Activated naive CD4-positive, alpha-beta T cell treated with anti-CD3 and anti-CD28 coated beads for 36 hours (primary cell): ENCODE results near the gene TTLL5. TPM values are rescaled to one million over a fixed set of nuclear protein-coding genes. Genes with fewer than 3 reads are reported as not detected.

Source experiments
- CTCF ChIA-PET: fragments of 350-600 bp; sonication (Branson Sonifier 250); formaldehyde crosslinking; loops from one replicate; lab custom pipeline; 2021; ENCODE audit warnings: antibody characterized with exemption; lab: Charles Lee
- DNase-seq: peaks from one replicate; pipeline ENCODE4 v3.0.0-alpha.2; 2020
- H3K27ac Mint-ChIP-seq: one replicate; pipeline ENCODE4 v1.8.0; 2021; ENCODE audit warnings: mild to moderate bottlenecking, mixed read lengths
- H3K27me3 Mint-ChIP-seq: one replicate; pipeline ENCODE4 v1.8.0; 2021; ENCODE audit warnings: low read depth, mixed read lengths
- H3K36me3 Mint-ChIP-seq: one replicate; pipeline ENCODE4 v1.8.0; 2021; ENCODE audit warnings: low read depth, mixed read lengths
- H3K4me1 Mint-ChIP-seq: one replicate; pipeline ENCODE4 v1.8.0; 2021; ENCODE audit warnings: low read depth, mixed read lengths
- H3K4me3 Mint-ChIP-seq: one replicate; pipeline ENCODE4 v1.8.0; 2021; ENCODE audit warnings: mild to moderate bottlenecking, moderate library complexity, mixed read lengths
- H3K9me3 Mint-ChIP-seq: one replicate; pipeline ENCODE4 v1.8.0; 2021; ENCODE audit warnings: mixed read lengths
- intact Hi-C: fragments of 100-400 bp; cut with micrococcal nuclease; formaldehyde crosslinking; loops from one replicate; pipeline ENCODE4 v1.15.1; 2023
- total RNA-seq, 2 experiments: library from RNA; stranded (reverse); gene quantifications; one replicate each; pipeline ENCODE4 v1.2.3, GENCODE V29; 2021

Gene TTLL5, protein sequence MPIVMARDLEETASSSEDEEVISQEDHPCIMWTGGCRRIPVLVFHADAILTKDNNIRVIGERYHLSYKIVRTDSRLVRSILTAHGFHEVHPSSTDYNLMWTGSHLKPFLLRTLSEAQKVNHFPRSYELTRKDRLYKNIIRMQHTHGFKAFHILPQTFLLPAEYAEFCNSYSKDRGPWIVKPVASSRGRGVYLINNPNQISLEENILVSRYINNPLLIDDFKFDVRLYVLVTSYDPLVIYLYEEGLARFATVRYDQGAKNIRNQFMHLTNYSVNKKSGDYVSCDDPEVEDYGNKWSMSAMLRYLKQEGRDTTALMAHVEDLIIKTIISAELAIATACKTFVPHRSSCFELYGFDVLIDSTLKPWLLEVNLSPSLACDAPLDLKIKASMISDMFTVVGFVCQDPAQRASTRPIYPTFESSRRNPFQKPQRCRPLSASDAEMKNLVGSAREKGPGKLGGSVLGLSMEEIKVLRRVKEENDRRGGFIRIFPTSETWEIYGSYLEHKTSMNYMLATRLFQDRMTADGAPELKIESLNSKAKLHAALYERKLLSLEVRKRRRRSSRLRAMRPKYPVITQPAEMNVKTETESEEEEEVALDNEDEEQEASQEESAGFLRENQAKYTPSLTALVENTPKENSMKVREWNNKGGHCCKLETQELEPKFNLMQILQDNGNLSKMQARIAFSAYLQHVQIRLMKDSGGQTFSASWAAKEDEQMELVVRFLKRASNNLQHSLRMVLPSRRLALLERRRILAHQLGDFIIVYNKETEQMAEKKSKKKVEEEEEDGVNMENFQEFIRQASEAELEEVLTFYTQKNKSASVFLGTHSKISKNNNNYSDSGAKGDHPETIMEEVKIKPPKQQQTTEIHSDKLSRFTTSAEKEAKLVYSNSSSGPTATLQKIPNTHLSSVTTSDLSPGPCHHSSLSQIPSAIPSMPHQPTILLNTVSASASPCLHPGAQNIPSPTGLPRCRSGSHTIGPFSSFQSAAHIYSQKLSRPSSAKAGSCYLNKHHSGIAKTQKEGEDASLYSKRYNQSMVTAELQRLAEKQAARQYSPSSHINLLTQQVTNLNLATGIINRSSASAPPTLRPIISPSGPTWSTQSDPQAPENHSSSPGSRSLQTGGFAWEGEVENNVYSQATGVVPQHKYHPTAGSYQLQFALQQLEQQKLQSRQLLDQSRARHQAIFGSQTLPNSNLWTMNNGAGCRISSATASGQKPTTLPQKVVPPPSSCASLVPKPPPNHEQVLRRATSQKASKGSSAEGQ (N-terminal part only)
- total RNA-seq = 10 to 100 TPM; 23.8 to 25.1 TPM

DNA sequence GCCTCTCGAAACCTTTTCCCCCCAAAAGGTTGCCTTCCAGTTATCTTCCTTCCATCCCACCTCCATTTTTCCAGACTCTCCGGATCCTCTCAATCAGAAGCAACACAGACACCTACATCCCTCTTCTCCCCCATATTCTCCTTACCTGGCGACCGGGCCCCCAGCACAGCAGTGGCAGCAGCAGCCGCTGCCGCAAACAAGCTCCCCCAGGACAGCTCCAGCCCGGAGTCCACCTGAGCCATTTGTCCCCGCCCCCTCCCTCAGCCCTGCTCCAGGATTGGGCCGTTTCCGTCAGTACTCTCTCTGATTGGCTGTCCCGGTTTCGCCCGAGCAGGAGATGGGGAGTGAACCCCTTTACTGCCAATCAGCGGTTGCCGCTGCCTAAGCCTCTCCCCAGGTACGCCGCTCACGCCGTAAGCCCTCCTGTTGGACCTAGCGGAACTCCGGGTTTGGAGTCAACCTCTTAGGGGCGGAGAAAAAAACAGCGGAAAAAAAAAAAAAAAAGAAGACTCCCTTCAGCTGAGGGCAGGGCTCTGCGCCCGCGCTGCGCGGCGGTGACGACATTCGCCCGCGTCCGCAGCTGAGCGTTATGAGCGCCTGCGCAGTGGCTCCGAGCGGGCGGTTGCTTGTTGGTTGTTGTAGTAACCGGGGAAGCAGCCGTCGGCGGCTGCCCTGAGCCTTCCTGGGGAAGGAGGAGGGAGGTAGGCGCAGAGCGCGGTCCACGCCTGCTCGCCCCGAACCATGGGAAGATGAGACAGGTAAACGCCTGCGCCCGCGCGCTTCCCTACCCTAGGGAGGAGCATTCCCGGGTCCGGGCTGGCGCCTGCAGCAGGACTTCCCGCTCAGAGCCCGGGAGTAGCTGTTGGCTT, at the start of gene TTLL5, which contains the start of gene ERG28:
Gene TTLL5 (plus strand): TSS at position 617 of the 869 bp plus-strand sequence. CDS start 1,904 bp downstream, outside the sequence.
Gene ERG28 (minus strand): TSS at position 247 of the 869 bp plus-strand sequence. CDS start 3,374 bp downstream, outside the sequence.
- H3K4me1 Mint-ChIP-seq = peaks cover 18% of the 10 kb centered on the region
- H3K4me3 Mint-ChIP-seq = peak within 1 kb of the TSS; percentile 100
- CTCF ChIA-PET = interaction anchor here (0.8 to 13.1 kb wide), 5 partner anchors 48 to 354 kb away, joined by 3 to 255 read pairs (median 4); partner anchors contain the start of genes BATF and FLVCR2
- H3K27ac Mint-ChIP-seq = peak within 1 kb of the TSS; percentile 98
- intact Hi-C loops = loop anchor here (1.0 to 5.0 kb wide), 10 partner anchors 119 to 659 kb away; partner anchors contain the start of genes BATF, EIF2B2, GPATCH2L and NEK9
- peak; percentile 98 for DNase-seq
- H3K9me3 Mint-ChIP-seq = no peaks in the 10 kb centered on the region
- no peaks in the 10 kb centered on the region for H3K27me3 Mint-ChIP-seq
- H3K36me3 Mint-ChIP-seq = peaks cover 8% of the 10 kb centered on the region

GRCh38 chr14:75612157-75612556, 48.9 kb upstream of the TTLL5 start:
- no peaks in the 10 kb centered on the region for H3K27me3 Mint-ChIP-seq
- intact Hi-C loops = no loop called here
- no peak overlapping the region for H3K27ac Mint-ChIP-seq
- no peaks in the 10 kb centered on the region for H3K4me1 Mint-ChIP-seq
- peaks cover 5% of the 10 kb centered on the region for H3K36me3 Mint-ChIP-seq
- H3K4me3 Mint-ChIP-seq = no peak overlapping the region
- CTCF ChIA-PET = interaction anchor here (0.9 to 1.0 kb wide), 2 partner anchors 11 to 42 kb away, joined by 3 to 4 read pairs; no protein-coding TSS in a partner anchor
- H3K9me3 Mint-ChIP-seq = peaks cover 10% of the 10 kb centered on the region
- no peak for DNase-seq

DNA sequence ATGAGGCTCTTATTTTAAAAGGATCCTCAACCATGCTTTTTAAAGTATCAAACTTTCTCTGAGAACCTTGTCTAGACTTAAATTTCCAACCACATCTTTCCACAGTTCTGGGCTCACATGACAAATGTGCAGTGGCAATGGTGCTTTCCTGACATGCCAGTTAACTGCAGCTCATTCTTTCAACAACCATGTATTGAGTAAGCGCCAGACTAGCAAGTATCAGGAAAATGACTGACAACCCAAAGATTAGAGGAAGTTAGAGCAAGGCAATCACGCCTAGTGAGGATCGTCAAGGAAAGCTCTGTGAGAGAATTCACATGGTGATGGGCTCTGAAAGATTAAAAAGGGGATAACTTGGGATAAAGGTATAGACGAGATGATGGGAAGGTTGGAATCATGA, 46.9 kb upstream of the TTLL5 start:
- Mint-ChIP-seq H3K27ac (no peak overlapping the region), H3K27me3 (no peaks in the 10 kb centered on the region), H3K36me3 (no peaks in the 10 kb centered on the region), H3K4me1 (no peaks in the 10 kb centered on the region), H3K4me3 (no peak overlapping the region), H3K9me3 (peaks cover 5% of the 10 kb centered on the region)
- no peak for DNase-seq
- intact Hi-C loops = no loop called here
- CTCF ChIA-PET = no interaction called here

GRCh38 chr14:75615200-75615599, 45.8 kb upstream of the TTLL5 start:
- H3K36me3 Mint-ChIP-seq = no peaks in the 10 kb centered on the region
- H3K4me1 Mint-ChIP-seq = no peaks in the 10 kb centered on the region
- intact Hi-C loops = no loop called here
- no peak overlapping the region for H3K4me3 Mint-ChIP-seq
- CTCF ChIA-PET = no interaction called here
- no peak for DNase-seq
- no peaks in the 10 kb centered on the region for H3K27me3 Mint-ChIP-seq
- H3K27ac Mint-ChIP-seq = no peak overlapping the region
- peaks cover 5% of the 10 kb centered on the region for H3K9me3 Mint-ChIP-seq

GRCh38 chr14:75619548-75619947, 41.5 kb upstream of the TTLL5 start:
- no peaks in the 10 kb centered on the region for H3K27me3 Mint-ChIP-seq
- H3K9me3 Mint-ChIP-seq = no peaks in the 10 kb centered on the region
- no peaks in the 10 kb centered on the region for H3K4me1 Mint-ChIP-seq
- no peaks in the 10 kb centered on the region for H3K36me3 Mint-ChIP-seq
- no peak overlapping the region for H3K4me3 Mint-ChIP-seq
- intact Hi-C loops = no loop called here
- no peak overlapping the region for H3K27ac Mint-ChIP-seq
- DNase-seq = no peak
- CTCF ChIA-PET = interaction anchor here (4.3 kb wide), 1 partner anchor 42 kb away, joined by 15 read pairs; the partner anchor contains the start of gene FLVCR2

- Mint-ChIP-seq H3K27me3 (no peaks in the 10 kb centered on the region), H3K9me3 (no peaks in the 10 kb centered on the region), H3K4me1 (no peaks in the 10 kb centered on the region), H3K27ac (no peak overlapping the region), H3K4me3 (no peak overlapping the region), H3K36me3 (no peaks in the 10 kb centered on the region)
- intact Hi-C loops = no loop called here
- CTCF ChIA-PET = interaction anchor here (1.2 to 1.4 kb wide), 2 partner anchors 29 to 31 kb away, joined by 3 to 5 read pairs; no protein-coding TSS in a partner anchor
- DNase-seq = no peak
These were observed 36.0 kb upstream of the TTLL5 start for GRCh38 chr14:75625034-75625433.

DNA sequence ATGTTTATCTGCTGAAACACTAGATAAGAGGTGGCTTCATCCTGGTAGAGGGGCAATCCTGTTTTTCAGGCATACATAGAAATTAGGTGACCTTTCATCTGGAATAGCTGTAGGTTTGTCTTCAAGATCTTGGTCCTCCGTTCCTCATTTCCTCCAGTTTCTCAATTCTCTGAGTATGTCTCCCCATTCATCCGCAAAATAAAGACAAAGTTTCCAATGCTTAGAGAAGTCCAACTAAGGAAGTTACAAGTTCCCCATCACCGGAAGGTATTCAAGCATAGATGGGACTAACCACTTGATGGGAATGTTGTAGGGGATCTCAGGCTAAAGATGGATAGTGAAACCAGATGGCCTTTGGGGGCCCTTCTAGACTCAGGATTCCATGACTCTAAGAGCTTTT, 34.6 kb upstream of the TTLL5 start:
- H3K4me1 Mint-ChIP-seq = no peaks in the 10 kb centered on the region
- CTCF ChIA-PET = no interaction called here
- H3K36me3 Mint-ChIP-seq = no peaks in the 10 kb centered on the region
- H3K9me3 Mint-ChIP-seq = no peaks in the 10 kb centered on the region
- intact Hi-C loops = no loop called here
- H3K27ac Mint-ChIP-seq = no peak overlapping the region
- H3K4me3 Mint-ChIP-seq = no peak overlapping the region
- H3K27me3 Mint-ChIP-seq = no peaks in the 10 kb centered on the region
- no peak for DNase-seq

DNA sequence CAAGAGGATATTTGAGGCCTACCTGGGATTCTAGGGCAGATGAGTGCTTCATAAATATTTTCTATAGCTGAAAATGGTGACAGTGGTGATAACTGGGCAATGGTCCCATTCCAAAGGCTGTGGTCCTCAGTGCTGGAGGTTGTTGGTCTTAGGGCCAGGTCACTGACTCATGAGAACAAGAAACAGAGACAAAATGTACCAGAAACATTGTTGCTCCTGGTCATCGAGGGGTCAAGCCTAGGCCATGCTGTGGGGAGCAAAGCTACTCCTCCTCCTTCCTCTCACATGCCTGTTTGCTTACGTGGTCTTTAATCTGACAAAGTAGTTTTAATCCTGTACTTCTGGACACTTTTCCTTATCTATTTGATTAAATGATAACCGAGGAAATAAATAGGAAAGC, 34.2 kb upstream of the TTLL5 start:
- intact Hi-C loops = no loop called here
- no peak for DNase-seq
- no peaks in the 10 kb centered on the region for H3K4me1 Mint-ChIP-seq
- CTCF ChIA-PET = interaction anchor here (1.6 kb wide), 1 partner anchor 48 kb away, joined by 4 read pairs; the partner anchor contains the start of gene FLVCR2
- H3K36me3 Mint-ChIP-seq = no peaks in the 10 kb centered on the region
- no peaks in the 10 kb centered on the region for H3K27me3 Mint-ChIP-seq
- H3K4me3 Mint-ChIP-seq = no peak overlapping the region
- H3K9me3 Mint-ChIP-seq = no peaks in the 10 kb centered on the region
- no peak overlapping the region for H3K27ac Mint-ChIP-seq

DNA sequence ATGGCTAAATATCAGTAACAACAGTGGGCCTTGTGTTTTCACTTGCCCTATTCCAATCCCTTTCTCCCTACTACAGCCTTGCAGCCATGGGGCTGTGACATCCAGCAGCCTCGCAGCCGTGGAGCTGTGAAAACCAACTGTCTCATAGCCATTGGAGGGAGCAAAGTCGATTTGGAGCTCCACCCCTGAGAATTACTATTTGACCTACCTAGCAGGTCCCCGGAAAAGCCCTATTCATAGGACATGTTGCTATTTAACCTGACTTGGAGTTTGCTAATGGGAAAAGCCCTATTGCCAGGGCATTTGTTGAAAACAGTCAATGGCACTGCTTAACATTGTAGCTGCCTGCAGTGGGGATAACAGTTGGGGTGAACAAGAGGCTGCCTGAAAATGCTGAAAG, 33.6 kb upstream of the TTLL5 start:
- Mint-ChIP-seq H3K9me3 (no peaks in the 10 kb centered on the region), H3K27me3 (no peaks in the 10 kb centered on the region), H3K4me1 (no peaks in the 10 kb centered on the region), H3K27ac (no peak overlapping the region), H3K36me3 (no peaks in the 10 kb centered on the region), H3K4me3 (no peak overlapping the region)
- intact Hi-C loops = no loop called here
- CTCF ChIA-PET = interaction anchor here (1.2 to 1.6 kb wide), 2 partner anchors 26 to 49 kb away, joined by 3 to 4 read pairs; partner anchors contain the start of gene FLVCR2
- DNase-seq = no peak

DNA sequence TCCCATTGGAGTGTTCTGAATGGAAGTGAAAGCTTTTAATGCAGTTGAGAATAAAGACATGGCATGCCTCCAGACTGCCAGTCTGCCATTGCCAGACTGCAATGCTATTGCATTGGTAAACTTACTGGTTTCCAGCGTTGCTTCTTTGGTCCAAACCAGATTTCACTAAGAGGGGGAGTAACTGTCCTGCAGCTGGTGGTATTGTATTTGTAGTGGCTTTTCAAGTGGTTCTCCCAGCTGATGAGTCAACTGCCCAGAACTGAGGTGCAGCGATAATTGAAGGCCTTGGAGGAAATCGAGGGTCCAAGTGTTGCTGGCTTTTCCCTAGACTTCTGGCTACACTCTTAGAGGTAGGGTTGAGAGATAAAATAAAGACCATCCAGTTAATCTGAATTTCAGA, 32.2 kb upstream of the TTLL5 start:
- Mint-ChIP-seq H3K27me3 (no peaks in the 10 kb centered on the region), H3K9me3 (no peaks in the 10 kb centered on the region), H3K4me1 (no peaks in the 10 kb centered on the region), H3K36me3 (no peaks in the 10 kb centered on the region), H3K27ac (no peak overlapping the region), H3K4me3 (no peak overlapping the region)
- intact Hi-C loops = no loop called here
- DNase-seq = no peak
- CTCF ChIA-PET = interaction anchor here (1.7 kb wide), 1 partner anchor 52 kb away, joined by 6 read pairs; no protein-coding TSS in a partner anchor
